H1 (cell line): Measurements from ENCODE around the gene COQ8A.

Source experiments
- ASH2L ChIP-seq: fragments of 200-600, 300-600 bp; sonication (generic); IDR thresholded peaks from one replicate; pipeline ENCODE4 v1.7.1; 2017; ENCODE audit warnings: low read length
- CTCF ChIP-seq, 3 experiments: IDR thresholded peaks; 1 replicate in 2 of 3; 2 replicates in 1 of 3; pipeline versions ENCODE4 v1.5.1 to v1.6.1; 2011; ENCODE audit warnings: low read length in 3 of 3, mild to moderate bottlenecking in 3 of 3, inconsistent platforms in 2 of 3, low read depth in 1 of 3, moderate library complexity in 1 of 3; ENCODE audit not compliant: insufficient read depth in 1 of 3; ENCODE audit errors: control extremely low read depth in 1 of 3
- E2F6 ChIP-seq: IDR thresholded peaks from 2 replicates; pipeline ENCODE4 v1.6.1; 2012; ENCODE audit warnings: inconsistent platforms
- JUN ChIP-seq: IDR thresholded peaks from 2 replicates; pipeline ENCODE4 v1.6.1; 2011; ENCODE audit warnings: low read depth, mild to moderate bottlenecking, improper control_type of control experiment, low read length
- MAX ChIP-seq: IDR thresholded peaks from 2 replicates; pipeline ENCODE4 v1.6.1; 2012; ENCODE audit warnings: inconsistent platforms
- NANOG ChIP-seq: IDR thresholded peaks from 2 replicates; pipeline ENCODE4 v1.6.1; 2011; ENCODE audit warnings: low read length, low read depth, mild to moderate bottlenecking, inconsistent platforms; ENCODE audit not compliant: insufficient read depth, poor library complexity, severe bottlenecking
- PHF8 ChIP-seq: fragments of 200-600 bp; sonication (generic); conservative IDR thresholded peaks from 2 replicates; pipeline ENCODE4 v1.7.1; 2012; ENCODE audit warnings: low read depth, mild to moderate bottlenecking, inconsistent platforms, low read length, moderate library complexity
- POLR2A ChIP-seq, 2 experiments: IDR thresholded peaks; 1 replicate in 1 of 2; 2 replicates in 1 of 2; pipeline ENCODE4 v1.6.1; 2011; ENCODE audit warnings: low read depth in 2 of 2, low read length in 2 of 2, mild to moderate bottlenecking in 2 of 2; ENCODE audit errors: control extremely low read depth in 1 of 2
- RBBP5 ChIP-seq: IDR thresholded peaks from 2 replicates; pipeline ENCODE4 v1.7.1; 2012; ENCODE audit warnings: low read depth, mild to moderate bottlenecking, inconsistent platforms, low read length, moderate library complexity, borderline replicate concordance
- RFX5 ChIP-seq: IDR thresholded peaks from 2 replicates; pipeline ENCODE4 v1.6.1; 2011; ENCODE audit warnings: low read depth, low read length, improper control_type of control experiment, borderline replicate concordance
- SIN3A ChIP-seq, 2 experiments: IDR thresholded peaks in 1 of 2; conservative IDR thresholded peaks in 1 of 2; 2 replicates each; pipeline ENCODE4 v1.6.1; 2011 to 2012; ENCODE audit warnings: low read length in 2 of 2, improper control_type of control experiment in 1 of 2, low read depth in 1 of 2, mild to moderate bottlenecking in 1 of 2
- SIRT6 ChIP-seq: IDR thresholded peaks from one replicate; pipeline ENCODE4 v1.7.1; 2012; ENCODE audit warnings: low read length, inconsistent platforms
- SP4 ChIP-seq: IDR thresholded peaks from 2 replicates; pipeline ENCODE4 v1.6.1; 2012; ENCODE audit warnings: low read length, inconsistent platforms
- USF2 ChIP-seq: IDR thresholded peaks from 2 replicates; pipeline ENCODE4 v1.6.1; 2011; ENCODE audit warnings: low read length, improper control_type of control experiment

GRCh38 chr1:226954337-226954736, 14.2 kb downstream of the COQ8A start:
- TF ChIP-seq RBBP5 (no peak), E2F6 (no peak), POLR2A (IDR thresholded peaks at IDR 0.05; ENCODE audit: control extremely low read depth in 1 of 2, low read depth in 2 of 2, low read length in 2 of 2) (no peak), JUN (no peak), PHF8 (no peak), RFX5 (no peak), NANOG (no peak), USF2 (no peak), MAX (no peak), SP4 (no peak), ASH2L (no peak), SIN3A (conservative IDR thresholded peaks at IDR 0.05 in 1 of 2, IDR thresholded peaks at IDR 0.05 in 1 of 2; ENCODE audit: low read depth in 1 of 2, low read length in 2 of 2) (no peak), CTCF (IDR thresholded peaks at IDR 0.05; ENCODE audit: control extremely low read depth in 1 of 3, insufficient read depth in 1 of 3, low read depth in 1 of 3, low read length in 3 of 3) (no peak), SIRT6 (no peak)
